Superior temporal gyrus (tissue), 1 donor: Measurements from ENCODE around the gene PACS1.
A peak's percentile ranks its signal among the peaks of the same experiment; 100 is the strongest.
"Not testable (repeated sequence)": the region's sequence is repeated elsewhere in the genome, so short reads cannot be mapped to it uniquely, and the experiment has no call there.

ENCODE experiments used
- DNase-seq: peaks from one replicate; pipeline ENCODE4 v3.0.0-alpha.2; 2016; ENCODE audit errors: extremely low spot score

The PACS1 gene

DNA sequence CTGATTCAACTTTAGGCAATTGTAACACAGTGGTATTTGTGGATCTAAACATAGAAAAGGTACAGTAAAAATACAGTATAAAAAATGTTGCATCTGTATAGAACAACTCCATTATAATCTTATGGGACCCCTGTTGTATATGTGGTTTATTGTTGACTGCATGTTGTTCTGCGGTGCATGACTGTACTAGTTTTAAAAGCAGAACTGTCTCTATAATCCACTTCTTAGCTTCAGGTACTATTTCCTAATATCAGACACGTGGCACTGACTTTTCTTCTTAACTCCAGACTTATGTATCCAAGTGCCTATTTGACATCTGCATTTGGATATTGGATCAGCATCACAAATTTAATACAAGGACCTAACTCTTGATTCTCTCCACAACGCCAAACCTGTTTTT lies 41.1 kb downstream of the PACS1 start:
- no peak for DNase-seq

DNA sequence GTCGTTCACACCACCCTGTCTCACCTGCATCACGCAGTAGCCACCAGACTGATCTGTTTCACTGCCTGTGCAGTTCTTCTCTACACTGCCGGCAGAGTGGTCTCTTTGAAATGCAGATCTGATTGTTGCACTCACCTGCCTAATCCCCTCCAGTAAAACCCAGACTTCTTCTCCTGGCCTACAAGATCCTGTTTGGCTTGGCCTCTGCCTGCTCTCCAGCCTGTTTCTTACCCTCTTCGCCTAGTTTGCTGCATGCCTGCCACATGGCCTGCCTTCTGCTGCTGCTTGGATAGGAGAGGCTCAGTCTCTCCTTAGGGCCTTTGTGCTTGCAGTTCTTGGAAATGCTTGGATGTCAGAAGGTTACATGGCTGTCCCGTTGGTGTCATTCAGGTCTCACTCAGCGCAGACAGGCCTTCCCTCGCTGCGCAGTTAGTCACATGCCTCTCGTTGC lies 42.0 kb downstream of the PACS1 start:
- no peak for DNase-seq

DNA sequence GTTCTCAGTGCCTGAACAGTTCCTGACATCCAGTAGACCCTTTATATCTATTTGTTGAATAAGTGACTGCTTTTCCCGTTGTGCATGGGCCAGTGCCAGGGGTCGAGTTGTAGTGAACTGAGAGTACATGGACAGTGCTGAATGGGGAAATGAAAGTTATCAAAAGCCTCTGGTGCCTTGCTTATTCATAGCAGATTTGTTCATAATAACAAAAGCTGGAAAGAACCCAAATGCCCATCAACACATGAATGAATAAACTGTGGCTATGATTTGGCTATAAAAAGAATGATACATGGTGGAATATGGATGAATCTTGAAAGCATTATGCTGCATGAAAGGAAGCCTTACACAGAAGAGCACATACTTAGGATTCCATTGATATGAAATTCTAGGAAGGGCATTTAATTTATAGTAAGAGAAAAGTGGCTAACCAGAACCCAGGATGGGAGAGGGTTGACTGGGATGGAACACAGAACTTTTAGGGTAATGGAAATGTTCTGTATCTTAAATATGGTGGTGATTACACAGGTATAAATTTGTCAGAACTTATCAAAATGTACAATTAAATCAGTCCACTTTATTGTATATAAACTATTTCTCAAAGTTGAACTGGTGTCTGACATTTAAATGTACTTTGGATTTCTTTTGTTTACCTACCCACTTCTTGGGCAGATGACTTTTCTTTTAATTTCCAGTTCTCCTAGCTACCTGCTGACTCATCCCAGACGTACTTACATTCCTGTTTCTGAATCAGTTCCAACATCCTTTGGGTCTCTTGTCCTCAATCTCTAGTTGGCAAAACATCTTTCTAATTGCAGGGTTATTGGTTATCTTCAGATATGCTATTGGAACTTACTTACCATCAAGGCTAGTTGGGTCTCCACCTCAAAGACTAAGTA lies 42.8 kb downstream of the PACS1 start:
- no peak for DNase-seq

DNA sequence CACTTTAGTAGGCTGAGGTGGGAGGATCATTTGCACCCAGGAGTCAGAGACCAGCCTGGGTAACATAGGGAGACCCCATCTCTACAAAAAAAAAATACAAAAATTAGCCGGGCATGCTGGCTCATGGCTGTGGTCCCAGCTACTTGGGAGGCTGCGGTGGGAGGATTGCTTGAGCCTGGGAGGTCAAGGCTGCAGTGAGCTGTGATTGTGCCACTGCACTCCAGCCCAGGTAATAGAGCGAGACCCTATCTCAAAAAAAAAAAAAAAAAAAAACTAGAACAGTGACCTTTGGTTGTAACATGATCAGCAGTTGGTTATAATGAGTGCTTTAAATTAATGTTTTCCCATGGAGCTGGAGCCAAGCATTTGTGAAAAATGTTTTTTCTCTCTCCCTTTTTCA lies 44.9 kb downstream of the PACS1 start:
- not testable (repeated sequence) for DNase-seq

DNA sequence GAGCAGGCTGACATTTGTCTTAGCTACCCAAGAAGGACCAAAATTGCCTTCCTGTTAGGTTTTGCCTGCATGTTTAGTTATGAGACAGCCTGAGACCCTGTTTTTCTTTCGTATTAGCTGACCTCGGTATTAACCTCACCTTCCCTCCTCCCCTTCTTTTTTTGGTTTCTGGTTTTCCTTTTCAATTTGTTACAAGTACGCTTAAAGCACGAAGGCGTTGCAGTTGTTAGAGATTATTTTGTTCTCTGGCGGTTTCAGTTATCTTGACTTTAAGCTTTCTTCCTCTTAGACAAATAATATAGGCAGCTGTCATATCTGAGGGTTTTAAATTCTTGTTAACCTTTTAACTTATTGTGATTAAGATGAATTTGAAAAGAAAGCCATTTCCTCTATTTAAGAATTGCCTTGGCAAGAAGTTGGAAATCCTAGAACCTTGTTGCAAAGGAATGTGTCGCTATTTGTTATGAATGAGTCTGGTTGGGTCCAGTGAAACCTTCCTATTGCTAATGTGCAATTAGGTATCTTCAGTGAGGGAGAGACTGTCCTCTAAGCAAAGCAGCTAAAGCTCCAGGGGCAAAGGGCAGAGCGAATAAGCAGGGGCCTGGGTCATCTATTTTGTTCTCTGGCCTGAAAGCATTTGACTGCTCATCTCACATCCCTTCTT lies 45.7 kb downstream of the PACS1 start:
- DNase-seq, result no peak

DNA sequence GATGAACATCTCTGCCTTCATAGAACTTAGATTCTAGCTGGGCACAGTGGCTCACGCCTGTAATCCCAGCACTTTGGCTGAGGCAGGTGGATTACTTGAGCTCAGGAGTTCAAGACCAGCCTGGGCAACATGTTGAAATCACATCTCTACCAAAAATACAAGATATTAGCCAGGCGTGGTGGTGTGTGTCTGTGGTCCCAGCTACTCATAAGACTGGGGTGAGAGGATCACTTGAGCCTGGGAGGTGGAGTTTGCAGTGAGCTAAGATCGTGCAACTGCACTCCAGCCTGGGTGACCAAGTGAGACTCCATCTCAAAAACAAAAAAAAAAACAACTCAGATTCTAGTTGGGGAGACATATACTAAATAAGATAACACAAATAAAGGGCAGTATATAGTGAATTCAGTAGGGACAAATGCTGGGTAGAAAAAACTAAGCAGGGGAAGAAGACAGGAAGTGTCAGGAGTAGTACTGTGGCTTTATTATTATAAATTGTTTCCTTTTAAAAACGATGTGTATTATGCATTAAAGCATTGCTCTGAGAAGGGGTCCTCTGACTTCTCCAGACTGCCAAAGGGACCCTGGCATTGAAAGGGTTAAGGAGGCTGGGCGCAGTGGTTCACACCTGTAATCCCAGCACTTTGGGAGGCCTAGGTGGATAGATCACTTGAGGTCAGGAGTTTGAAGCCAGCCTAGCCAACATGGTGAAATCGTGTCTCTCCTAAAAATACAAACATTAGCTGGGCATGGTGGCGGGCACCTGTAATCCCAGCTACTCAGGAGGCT lies 46.7 kb downstream of the PACS1 start:
- no peak for DNase-seq

DNA sequence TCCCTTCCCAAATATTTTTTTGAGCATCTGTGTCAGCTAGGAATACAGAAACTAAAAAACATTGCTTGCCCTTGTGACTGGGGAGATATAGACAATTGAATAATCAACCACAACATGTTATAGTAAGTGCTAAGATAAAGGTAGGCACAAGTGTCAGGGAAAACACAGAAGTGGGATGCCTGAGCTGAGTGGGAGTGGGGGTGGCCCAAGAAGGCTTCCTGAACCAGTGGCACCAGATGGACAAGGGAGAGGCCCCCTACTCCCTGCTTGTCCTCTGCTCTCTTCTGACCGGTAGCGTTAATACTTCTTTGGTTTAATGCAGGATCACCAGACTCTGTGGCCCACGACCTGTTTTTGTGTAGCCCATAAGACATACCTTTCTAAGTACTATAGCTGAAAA lies 48.8 kb downstream of the PACS1 start:
- DNase-seq, result no peak

DNA sequence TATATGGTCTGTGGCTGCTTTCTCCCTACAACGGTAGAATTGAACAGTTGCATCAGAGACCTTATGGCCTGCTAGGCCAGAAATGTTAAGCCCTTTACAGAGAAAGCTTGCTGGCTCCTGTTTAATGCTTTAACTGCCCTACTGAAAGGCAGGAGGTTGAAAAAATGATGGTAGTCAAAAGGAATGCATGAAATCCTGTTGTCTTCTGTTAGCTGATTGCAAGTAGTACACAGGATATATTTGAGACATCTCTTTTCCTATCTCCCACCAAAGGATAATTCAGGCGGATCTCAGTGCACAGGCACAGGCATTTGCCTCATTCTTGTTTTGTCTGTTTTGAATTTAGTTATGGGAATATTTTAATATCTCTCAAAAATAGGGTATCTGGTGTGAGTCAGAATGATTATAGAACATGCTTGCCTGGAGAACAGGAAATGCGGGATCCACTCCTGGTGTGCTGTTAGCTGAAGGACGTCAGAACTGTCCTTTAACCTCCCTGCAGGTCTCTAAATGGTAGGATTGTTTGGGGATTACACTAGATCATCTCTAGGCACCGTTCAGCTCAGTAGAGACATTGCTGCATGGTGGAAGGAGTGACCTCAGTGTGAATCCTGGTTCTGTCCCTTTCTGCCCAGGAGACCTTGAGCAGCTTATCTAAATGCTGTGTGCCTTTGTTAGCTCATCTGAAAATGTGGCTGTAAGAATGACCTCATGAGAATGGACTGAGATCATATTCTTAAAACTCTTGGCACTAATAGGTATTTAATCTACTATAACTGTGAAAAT lies 49.5 kb downstream of the PACS1 start:
- DNase-seq, result no peak

DNA sequence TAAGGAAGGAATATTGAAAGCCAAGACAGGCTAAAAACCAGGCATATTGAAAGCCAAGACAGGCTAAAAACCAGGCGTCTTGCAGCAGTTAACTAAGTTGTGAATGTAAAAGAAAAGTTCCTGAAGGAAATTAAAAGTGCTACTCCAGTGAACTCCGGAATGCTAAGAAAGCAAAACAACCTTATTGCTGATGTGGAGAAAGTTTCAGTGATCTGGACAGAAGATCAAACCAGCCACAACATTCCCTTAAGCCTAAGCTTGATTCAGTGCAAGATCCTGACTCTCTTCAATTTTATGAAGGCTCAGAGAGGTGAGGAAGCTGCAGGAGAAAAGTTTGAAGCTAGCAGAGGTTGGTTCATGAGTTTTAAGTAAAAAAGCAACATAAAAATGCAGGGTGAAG lies 51.4 kb downstream of the PACS1 start:
- DNase-seq, result no peak

DNA sequence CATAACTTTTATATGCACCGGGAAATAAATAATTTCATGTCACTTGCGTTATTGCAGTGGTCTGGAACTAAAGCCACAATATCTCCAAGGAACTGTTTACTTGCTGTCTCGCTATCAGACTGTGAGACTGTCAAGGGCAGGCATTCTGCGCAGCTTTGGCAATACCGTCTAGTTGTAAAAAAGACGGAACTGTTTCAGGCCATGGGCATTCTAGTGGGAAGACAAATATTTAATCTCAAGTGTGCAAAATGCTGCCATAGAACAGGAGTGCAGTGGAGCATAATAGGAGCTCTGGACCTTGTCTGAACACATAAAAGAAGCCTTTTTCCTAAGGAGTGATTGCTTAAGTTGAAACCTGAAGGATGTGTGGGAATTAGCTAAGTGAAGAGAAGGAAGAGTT lies 53.8 kb downstream of the PACS1 start:
- no peak for DNase-seq

DNA sequence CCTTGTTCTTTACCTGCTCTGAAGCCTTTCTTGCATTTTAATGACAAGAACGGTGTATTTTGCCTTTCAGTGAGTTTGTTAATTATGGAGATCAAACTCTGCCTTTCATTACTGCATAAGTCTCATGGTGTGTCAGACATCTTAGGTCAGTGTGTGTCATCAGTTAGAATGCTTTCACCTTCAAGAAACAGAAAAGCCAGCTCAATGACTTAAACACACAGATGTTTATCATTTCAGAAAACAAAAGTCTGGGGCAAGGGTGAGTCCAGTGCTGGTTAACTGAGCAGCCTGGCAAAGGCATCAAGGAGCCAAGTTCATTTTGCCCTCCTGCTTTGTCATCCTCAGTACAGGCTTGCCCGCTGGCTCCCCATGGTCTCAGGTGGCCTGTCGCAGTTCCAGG lies 54.5 kb downstream of the PACS1 start:
- no peak for DNase-seq

DNA sequence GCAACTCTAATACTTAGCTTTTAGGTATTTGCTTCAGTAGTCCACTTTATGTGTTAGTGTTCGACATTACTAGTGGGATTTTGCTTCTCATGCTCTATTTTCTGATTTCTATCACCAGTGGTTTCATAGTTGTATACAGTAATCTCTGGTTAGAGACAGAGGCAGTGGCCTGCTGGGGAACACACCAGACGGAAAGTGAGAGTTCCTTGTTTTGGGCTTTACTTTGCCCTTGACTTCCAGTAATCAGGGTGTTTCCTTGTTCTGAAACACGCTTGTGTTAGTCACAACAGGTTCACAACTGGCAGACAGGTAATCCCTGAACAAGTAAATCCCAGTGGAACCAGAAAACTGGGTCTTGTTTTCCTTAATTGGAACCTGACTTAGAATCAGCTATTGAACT lies 56.0 kb downstream of the PACS1 start:
- no peak for DNase-seq

DNA sequence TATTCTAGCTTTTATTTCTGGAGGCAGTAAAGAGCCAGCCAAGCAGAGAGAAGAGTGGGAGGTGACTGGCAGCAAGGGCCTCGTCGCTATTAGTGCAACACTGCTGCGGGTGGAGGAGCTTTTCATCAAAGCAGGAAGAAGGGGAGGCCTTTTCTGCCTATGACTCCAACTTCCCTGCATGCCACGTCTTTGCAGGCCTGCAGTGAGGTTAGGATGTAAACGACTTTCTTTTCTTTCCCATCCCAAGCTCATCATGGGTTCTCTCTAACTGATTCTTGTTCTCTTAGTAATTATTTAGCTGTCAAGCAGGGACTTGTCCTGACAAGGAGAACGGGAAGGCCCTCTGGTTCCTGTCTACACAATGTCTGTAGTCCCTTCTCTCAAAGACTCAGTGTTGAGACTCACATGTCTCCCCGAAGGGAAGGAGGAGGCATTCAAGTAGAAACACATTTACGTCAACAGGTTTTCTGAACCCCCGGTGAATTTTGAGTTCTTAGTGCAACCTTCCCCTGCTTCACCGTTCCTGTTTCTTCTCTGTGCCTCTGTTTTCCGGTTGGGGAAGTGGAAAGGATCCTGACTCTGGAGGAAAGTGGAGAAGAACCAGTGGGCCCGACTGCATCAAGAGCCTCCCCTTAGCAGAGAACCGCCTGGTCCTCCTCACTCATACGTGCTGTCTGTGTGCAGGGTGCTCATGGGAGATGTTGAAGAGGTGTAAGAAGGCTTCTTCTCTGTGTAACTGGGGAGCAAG lies 56.9 kb downstream of the PACS1 start:
- DNase-seq, result peak; percentile 71

DNA sequence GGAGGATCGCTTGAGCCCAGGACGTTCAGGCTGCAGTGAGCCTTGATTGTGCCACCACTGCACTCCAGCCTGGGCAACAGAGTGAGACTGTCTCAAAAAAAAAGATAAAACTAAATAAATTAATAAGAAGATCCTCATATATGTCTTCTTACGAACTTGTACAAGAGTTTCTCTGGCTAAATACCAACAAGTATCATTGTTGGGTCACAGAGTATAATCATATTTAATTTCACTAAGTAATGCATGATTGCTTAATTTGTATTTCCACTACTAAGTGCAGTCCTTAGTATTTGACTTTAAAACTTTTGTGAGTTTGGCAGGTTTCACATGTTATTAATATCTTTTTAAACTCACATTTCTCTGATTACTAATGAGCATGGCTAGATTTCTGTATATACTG lies 60.9 kb downstream of the PACS1 start:
- DNase-seq, result no peak

DNA sequence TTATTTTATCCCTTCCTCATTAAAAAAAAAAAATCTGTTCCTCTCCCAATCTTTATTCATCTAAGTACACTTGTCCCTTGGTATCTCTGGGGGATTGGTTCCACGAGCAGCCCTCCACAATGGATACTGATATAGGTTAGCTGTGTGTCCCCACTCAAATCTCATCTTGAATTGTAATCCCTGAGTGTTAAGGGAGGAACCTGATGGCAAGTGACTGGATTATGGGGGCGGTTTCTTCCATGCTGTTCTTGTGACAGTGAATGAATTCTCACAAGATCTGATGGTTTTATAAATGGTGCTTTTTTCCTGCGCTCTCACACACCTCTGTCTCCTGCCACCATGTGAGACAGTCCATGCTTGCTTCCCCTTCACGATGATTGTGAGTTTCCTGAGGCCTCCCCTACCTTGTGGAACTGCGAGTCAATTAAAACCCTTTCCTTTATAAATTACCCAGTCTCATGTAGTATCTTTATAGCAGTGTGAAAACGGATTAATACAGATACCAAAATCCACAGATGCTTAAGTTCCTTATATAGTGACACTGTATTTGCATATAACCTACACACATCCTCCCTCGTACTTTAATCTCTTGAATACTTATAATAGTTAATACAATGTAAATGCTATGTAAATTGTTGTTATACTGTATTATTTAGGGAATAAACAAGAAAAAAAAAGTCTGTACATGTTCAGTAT lies 62.0 kb downstream of the PACS1 start:
- DNase-seq, result no peak

DNA sequence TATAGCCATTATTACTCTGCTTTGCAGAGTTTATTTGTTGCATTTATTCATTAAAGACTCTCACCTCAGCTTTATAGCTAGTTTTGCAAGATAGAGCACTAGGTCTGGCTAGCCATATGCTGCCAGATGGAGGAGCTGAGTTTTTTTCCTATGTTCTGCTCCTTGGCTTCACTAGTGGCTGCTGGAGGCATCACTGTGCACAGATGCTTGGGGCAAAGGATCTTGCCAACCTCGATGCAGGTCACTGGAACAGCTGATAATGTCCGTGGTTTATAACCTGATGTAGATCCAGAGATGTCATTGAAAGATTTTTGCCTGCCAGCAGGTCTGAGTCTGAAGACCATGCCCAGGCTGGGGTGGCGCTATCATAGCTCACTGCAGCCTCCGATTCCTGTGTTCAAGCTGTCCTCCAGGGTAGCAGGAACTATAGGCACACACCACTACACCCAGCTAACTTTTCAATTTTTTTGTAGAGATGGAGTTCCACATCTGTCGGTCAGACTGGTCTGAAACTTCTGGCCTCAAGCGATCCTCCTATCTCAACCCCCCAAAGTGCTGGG lies 63.2 kb downstream of the PACS1 start:
- no peak for DNase-seq

DNA sequence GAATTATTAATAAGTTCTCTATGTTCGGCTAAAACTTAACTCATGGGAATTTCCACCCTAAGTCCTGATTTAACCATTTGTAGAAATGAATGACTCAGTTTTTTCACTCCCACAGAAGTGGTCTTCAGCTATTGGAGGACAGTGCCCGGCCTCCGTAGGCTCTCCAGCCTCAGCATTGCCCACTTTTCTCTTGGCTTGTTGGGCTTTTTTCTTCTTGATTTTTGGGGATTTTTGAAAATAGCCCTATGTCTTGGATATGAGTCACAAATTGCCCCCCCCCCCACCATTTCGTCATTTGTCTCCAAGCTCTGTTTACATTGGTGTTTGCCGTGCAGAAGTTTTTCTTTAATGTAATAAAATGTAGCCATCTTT lies 66.7 kb downstream of the PACS1 start:
- DNase-seq, result no peak

DNA sequence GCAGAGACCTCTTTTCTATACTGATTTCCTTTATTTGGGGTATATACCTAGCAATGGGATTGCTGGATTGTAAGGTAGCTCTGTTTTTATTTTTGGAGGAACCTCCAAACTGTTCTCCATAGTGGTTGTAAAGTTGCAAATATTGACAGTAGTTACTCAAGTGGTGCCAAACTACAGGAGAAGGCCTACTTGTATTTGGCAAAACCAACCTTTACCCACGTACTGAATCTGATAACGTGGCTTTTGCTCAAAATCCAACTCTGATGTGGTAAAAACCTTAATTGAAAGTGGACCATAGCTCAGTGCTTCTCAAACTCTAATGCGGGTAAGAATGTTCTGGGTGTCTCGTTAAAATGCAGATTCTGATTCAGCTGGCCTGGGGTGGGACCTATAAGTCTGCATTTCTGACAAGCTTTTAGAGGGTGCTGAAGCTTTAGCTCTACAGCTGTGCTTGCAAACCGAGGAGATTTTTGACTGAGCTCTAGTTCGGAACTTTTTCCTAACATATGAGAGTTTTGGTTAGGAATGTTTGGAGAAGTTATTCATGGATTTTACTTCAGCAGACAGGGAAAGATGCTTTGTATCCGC lies 69.8 kb downstream of the PACS1 start:
- DNase-seq, result no peak

DNA sequence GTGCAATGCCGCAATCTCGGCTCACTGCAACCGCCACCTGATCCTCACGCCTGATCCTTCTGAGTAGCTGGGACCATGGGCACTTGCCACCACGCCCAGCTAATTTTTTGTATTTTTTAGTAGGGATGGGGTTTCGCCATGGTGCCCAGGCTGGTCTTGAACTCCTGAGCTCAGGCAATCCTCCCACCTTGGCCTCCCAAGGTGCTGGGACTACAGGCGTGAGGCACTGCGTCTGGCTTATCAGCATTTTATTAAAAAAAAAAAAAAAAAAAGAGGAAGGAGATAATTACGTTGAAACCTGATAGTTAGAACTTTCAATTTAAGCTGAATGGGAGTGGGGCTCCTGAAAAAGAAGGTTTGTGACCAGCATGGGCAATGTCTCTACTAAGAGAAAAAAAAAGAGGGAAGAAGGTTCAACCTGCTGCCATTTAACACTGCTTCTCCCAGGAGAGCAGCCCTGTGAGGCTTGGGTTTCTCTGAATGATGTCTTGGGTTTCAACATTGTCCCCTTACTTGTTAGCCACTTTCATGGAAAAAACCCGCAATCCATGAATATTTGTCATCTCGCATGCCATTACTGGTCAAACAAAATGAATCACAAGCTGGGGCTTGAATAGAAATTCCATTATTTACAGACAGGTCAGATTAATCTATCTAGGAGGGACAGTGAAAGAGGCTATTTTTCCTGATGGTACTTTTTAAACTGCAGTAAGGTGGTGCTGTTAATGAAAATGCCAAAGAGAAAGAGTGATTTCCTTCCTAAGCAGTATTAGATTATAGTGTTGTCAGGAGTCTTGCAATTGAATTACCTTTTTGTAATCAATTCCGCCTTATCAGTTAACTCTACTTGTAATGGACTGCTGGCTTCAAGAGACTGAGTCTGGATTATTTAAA lies 72.5 kb downstream of the PACS1 start:
- no peak for DNase-seq
